H1 (cell line): Measurements from ENCODE around the gene OR5C1.

Experiments
- CTCF ChIP-seq, 3 experiments: IDR thresholded peaks; 1 replicate in 2 of 3; 2 replicates in 1 of 3; pipeline versions ENCODE4 v1.5.1 to v1.6.1; 2011; ENCODE audit warnings: low read length in 3 of 3, mild to moderate bottlenecking in 3 of 3, inconsistent platforms in 2 of 3, low read depth in 1 of 3, moderate library complexity in 1 of 3; ENCODE audit not compliant: insufficient read depth in 1 of 3; ENCODE audit errors: control extremely low read depth in 1 of 3
- JUN ChIP-seq: IDR thresholded peaks from 2 replicates; pipeline ENCODE4 v1.6.1; 2011; ENCODE audit warnings: low read depth, mild to moderate bottlenecking, improper control_type of control experiment, low read length
- MAX ChIP-seq: IDR thresholded peaks from 2 replicates; pipeline ENCODE4 v1.6.1; 2012; ENCODE audit warnings: inconsistent platforms
- POLR2A ChIP-seq, 2 experiments: IDR thresholded peaks; 1 replicate in 1 of 2; 2 replicates in 1 of 2; pipeline ENCODE4 v1.6.1; 2011; ENCODE audit warnings: low read depth in 2 of 2, low read length in 2 of 2, mild to moderate bottlenecking in 2 of 2; ENCODE audit errors: control extremely low read depth in 1 of 2
- ZNF274 ChIP-seq: IDR thresholded peaks from 2 replicates; pipeline ENCODE4 v1.7.0; 2012; ENCODE audit warnings: low read length, borderline replicate concordance; ENCODE audit errors: extremely low read depth

- TF ChIP-seq POLR2A (IDR thresholded peaks at IDR 0.05; ENCODE audit: control extremely low read depth in 1 of 2, low read depth in 2 of 2, low read length in 2 of 2) = no peak
- TF ChIP-seq JUN = no peak
- TF ChIP-seq MAX = no peak
- TF ChIP-seq CTCF (IDR thresholded peaks at IDR 0.05; ENCODE audit: control extremely low read depth in 1 of 3, insufficient read depth in 1 of 3, low read depth in 1 of 3, low read length in 3 of 3) = no peak
- no peak for TF ChIP-seq ZNF274
Measured at GRCh38 chr9:122800066-122801060, 11.6 kb downstream of the OR5C1 start, which contains the start of gene OR1K1.
